GM23338 (cell line): ENCODE measurements around the gene EBI3. TPM values are rescaled to one million over a fixed set of nuclear protein-coding genes. Genes with fewer than 3 reads are reported as not detected.

Experiments used
- ATAC-seq: fragments of 200-7000 bp; cut with Tn5 transposase; 3 replicates; pipeline ENCODE4 v1.9.1; 2020
- DNase-seq: peaks from one replicate; pipeline ENCODE4 v3.0.0-alpha.2; 2015; ENCODE audit warnings: low spot score
- H2AFZ ChIP-seq: fragments of 200-600 bp; sonication (generic); 2 replicates; pipeline ENCODE4 v1.8.0; 2016; ENCODE audit warnings: antibody characterized with exemption, mild to moderate bottlenecking, moderate library complexity
- H3F3A ChIP-seq: fragments of 200-600 bp; sonication (generic); replicated peaks from 2 replicates; pipeline ENCODE4 v1.8.0; 2017; ENCODE audit warnings: antibody characterized with exemption, mixed run types, low read depth
- H3K27ac ChIP-seq: fragments of 200-600 bp; sonication (generic); 2 replicates; pipeline ENCODE4 v1.6.1; 2016; ENCODE audit warnings: low read depth
- H3K27me3 ChIP-seq: fragments of 200-600 bp; sonication (generic); 2 replicates; pipeline ENCODE4 v1.8.0; 2016; ENCODE audit warnings: mild to moderate bottlenecking, mixed run types, moderate library complexity; ENCODE audit not compliant: insufficient read depth
- H3K36me3 ChIP-seq: fragments of 200-600 bp; sonication (generic); 2 replicates; pipeline ENCODE4 v1.8.0; 2016; ENCODE audit warnings: mild to moderate bottlenecking; ENCODE audit not compliant: insufficient read depth
- H3K4me1 ChIP-seq: fragments of 200-600 bp; sonication (generic); 2 replicates; pipeline ENCODE4 v1.8.0; 2016; ENCODE audit warnings: mild to moderate bottlenecking, moderate library complexity; ENCODE audit not compliant: insufficient read depth
- H3K4me2 ChIP-seq: fragments of 200-600 bp; sonication (generic); 2 replicates; pipeline ENCODE4 v1.7.1; 2017; ENCODE audit warnings: mixed run types
- H3K4me3 ChIP-seq: fragments of 200-600 bp; sonication (generic); 2 replicates; pipeline ENCODE4 v1.6.1; 2016; ENCODE audit warnings: mixed run types
- H3K79me2 ChIP-seq: fragments of 200-600 bp; sonication (generic); replicated peaks from 2 replicates; pipeline ENCODE4 v1.8.0; 2017; ENCODE audit warnings: mild to moderate bottlenecking; ENCODE audit not compliant: insufficient read depth
- H3K9me2 ChIP-seq: fragments of 200-600 bp; sonication (generic); 2 replicates; pipeline ENCODE4 v1.8.0; 2017; ENCODE audit not compliant: insufficient read depth
- H4K20me1 ChIP-seq: fragments of 200-600 bp; sonication (generic); replicated peaks from 2 replicates; pipeline ENCODE4 v1.8.0; 2017; ENCODE audit warnings: mild to moderate bottlenecking; ENCODE audit not compliant: insufficient read depth
- H3K27ac Mint-ChIP-seq: 2 replicates; pipeline ENCODE4 v1.8.0; 2020; ENCODE audit warnings: inconsistent platforms, mild to moderate bottlenecking, moderate library complexity, mixed read lengths
- H3K27me3 Mint-ChIP-seq: 3 replicates; pipeline ENCODE4 v1.8.0; 2022; ENCODE audit warnings: low read depth, mild to moderate bottlenecking, moderate library complexity, mixed read lengths, inconsistent platforms; ENCODE audit not compliant: insufficient read depth, poor library complexity
- H3K36me3 Mint-ChIP-seq: 3 replicates; pipeline ENCODE4 v1.8.0; 2021; ENCODE audit warnings: low read depth, mild to moderate bottlenecking, inconsistent platforms, moderate library complexity, mixed read lengths
- H3K4me1 Mint-ChIP-seq: 3 replicates; pipeline ENCODE4 v1.8.0; 2020; ENCODE audit warnings: mild to moderate bottlenecking, inconsistent platforms, mixed read lengths
- H3K4me3 Mint-ChIP-seq: 3 replicates; pipeline ENCODE4 v1.8.0; 2021; ENCODE audit warnings: moderate library complexity, mild to moderate bottlenecking, inconsistent platforms, mixed read lengths
- H3K9me3 Mint-ChIP-seq: 3 replicates; pipeline ENCODE4 v1.8.0; 2020; ENCODE audit warnings: moderate library complexity, mild to moderate bottlenecking, inconsistent platforms, mixed read lengths
- CREB1 ChIP-seq: fragments of 250-450 bp; sonication (Bioruptor Pico); IDR thresholded peaks from 2 replicates; pipeline ENCODE4 v1.5.0; 2020; ENCODE audit warnings: low read depth, mild to moderate bottlenecking, moderate library complexity
- CTCF ChIP-seq, 2 experiments: fragments of 200-600 bp in 1 of 2; sonication (generic) in 1 of 2; conservative IDR thresholded peaks; 2 replicates each; pipeline versions ENCODE4 v1.5.1 to v1.6.1; 2016 to 2017; ENCODE audit warnings: antibody characterized with exemption in 2 of 2, low read depth in 2 of 2, mild to moderate bottlenecking in 2 of 2, moderate library complexity in 1 of 2
- EZH2phosphoT487 ChIP-seq: fragments of 200-600 bp; sonication (generic); IDR thresholded peaks from one replicate; pipeline ENCODE4 v1.8.1; 2018; ENCODE audit warnings: antibody characterized with exemption; ENCODE audit not compliant: unreplicated experiment
- NANOG ChIP-seq: IDR thresholded peaks from 2 replicates; pipeline ENCODE4 v1.6.1; 2016; ENCODE audit warnings: antibody characterized with exemption, borderline replicate concordance
- POLR2AphosphoS5 ChIP-seq: IDR thresholded peaks from 2 replicates; pipeline ENCODE4 v1.6.1; 2016; ENCODE audit warnings: antibody characterized with exemption, low read depth
- REST ChIP-seq: IDR thresholded peaks from one replicate; pipeline ENCODE4 v1.6.1; 2018; ENCODE audit warnings: antibody characterized with exemption; ENCODE audit not compliant: unreplicated experiment
- STAT1 ChIP-seq: IDR thresholded peaks from one replicate; pipeline ENCODE4 v1.6.1; 2016; ENCODE audit warnings: antibody characterized with exemption; ENCODE audit not compliant: unreplicated experiment
- polyA plus RNA-seq: library from polyadenylated mRNA; unstranded; fragments of >200 nt; fragmentation: Nextera tagmentation; extraction: Ambion mirVana; gene quantifications from 2 replicates; pipeline ENCODE4 v1.2.1, GENCODE V29; 2016
- total RNA-seq: library from RNA; depleted of rRNA; stranded (reverse); fragments of >200 nt; shearing (Covaris generic); gene quantifications from 2 replicates; pipeline ENCODE4 v1.2.3, GENCODE V29; 2014

The EBI3 gene
- total and polyA plus RNA-seq, 2 experiments from 2014 or later, result 0.52 to 1.4 TPM

- TF ChIP-seq REST (no peak), CTCF (conservative IDR thresholded peaks at IDR 0.05; ENCODE audit: low read depth in 2 of 2) (no peak), NANOG (no peak), CREB1 (CRISPR knock-in tag) (no peak), EZH2phosphoT487 (no peak)
Observed at GRCh38 chr19:4201798-4202197, 27.5 kb upstream of the EBI3 start (continued).

- Mint-ChIP-seq H3K27ac (no peak overlapping the region), H3K9me3 (no peaks in the 10 kb centered on the region), H3K4me3 (no peak overlapping the region), H3K4me1 (peaks cover 4% of the 10 kb centered on the region; the same call in 2 of the 3 replicates), H3K36me3 (peaks cover 3% of the 10 kb centered on the region; the same call in 2 of the 3 replicates), H3K27me3 (peaks cover 2% of the 10 kb centered on the region)
- Histone ChIP-seq H3K27me3 (no peaks in the 10 kb centered on the region), H3K4me1 (no peaks in the 10 kb centered on the region), H3K27ac (no peak overlapping the region), H4K20me1 (no peaks in the 10 kb centered on the region; the same call in 1 of the 2 replicates), H3K36me3 (no peaks in the 10 kb centered on the region), H3F3A (peaks cover 4% of the 10 kb centered on the region; the same call in 1 of the 2 replicates), H2AFZ (no peak overlapping the region), H3K9me2 (no peaks in the 10 kb centered on the region), H3K4me3 (no peak overlapping the region), H3K79me2 (no peaks in the 10 kb centered on the region), H3K4me2 (no peak overlapping the region)
- no peak for TF ChIP-seq POLR2AphosphoS5
- peak; percentile 24 to 35; a peak in 3 of 4 replicates for TF ChIP-seq CTCF (conservative IDR thresholded peaks at IDR 0.05; ENCODE audit: low read depth in 2 of 2)
- no peak for TF ChIP-seq REST
- no peak for TF ChIP-seq STAT1
- ATAC-seq (0 out of 3 replicates have a peak, but pooled peaks have one; percentile 13), DNase-seq (peak; percentile 45)
Observed at GRCh38 chr19:4206818-4207484, 22.4 kb upstream of the EBI3 start.
